Panc1 (cell line): ENCODE data around the gene TMTC1.

Experiments
- CTCF ChIP-seq: fragments of 450-650 bp; IDR thresholded peaks from 2 replicates; pipeline ENCODE4 v1.5.1; 2017; ENCODE audit warnings: mild to moderate bottlenecking
- TCF7L2 ChIP-seq: IDR thresholded peaks from 2 replicates; pipeline ENCODE4 v1.6.1; 2011; ENCODE audit warnings: mild to moderate bottlenecking, low read depth, low read length, inconsistent platforms

- TF ChIP-seq CTCF (no peak), TCF7L2 (no peak)
Measured at GRCh38 chr12:29781188-29781587, 2.6 kb downstream of the TMTC1 start.
